Head of caudate nucleus (tissue), 42 donors: ENCODE data around the gene ARID5B.
"Not testable (repeated sequence)": the region's sequence is repeated elsewhere in the genome, so short reads cannot be mapped to it uniquely, and the experiment has no call there.

Experiments used
- DNase-seq, 42 donors: peaks; one replicate each; pipeline versions ENCODE4 v3.0.0 to v3.0.0-alpha.2; 2020 to 2021; ENCODE audit warnings: mixed read lengths in 7 of 42
- intact Hi-C: fragments of 100-400 bp; cut with DNase I; formaldehyde crosslinking; loops from one replicate; pipeline ENCODE4 v1.15.0; 2022

ARID5B gene

GRCh38 chr10:61973169-61973568 is 71.7 kb downstream of the ARID5B start:
- intact Hi-C loops = no loop called here
- DNase-seq = no peak

- DNase-seq = no peak
- intact Hi-C loops = no loop called here
Observed at GRCh38 chr10:61973906-61974305, 72.4 kb downstream of the ARID5B start.

DNA sequence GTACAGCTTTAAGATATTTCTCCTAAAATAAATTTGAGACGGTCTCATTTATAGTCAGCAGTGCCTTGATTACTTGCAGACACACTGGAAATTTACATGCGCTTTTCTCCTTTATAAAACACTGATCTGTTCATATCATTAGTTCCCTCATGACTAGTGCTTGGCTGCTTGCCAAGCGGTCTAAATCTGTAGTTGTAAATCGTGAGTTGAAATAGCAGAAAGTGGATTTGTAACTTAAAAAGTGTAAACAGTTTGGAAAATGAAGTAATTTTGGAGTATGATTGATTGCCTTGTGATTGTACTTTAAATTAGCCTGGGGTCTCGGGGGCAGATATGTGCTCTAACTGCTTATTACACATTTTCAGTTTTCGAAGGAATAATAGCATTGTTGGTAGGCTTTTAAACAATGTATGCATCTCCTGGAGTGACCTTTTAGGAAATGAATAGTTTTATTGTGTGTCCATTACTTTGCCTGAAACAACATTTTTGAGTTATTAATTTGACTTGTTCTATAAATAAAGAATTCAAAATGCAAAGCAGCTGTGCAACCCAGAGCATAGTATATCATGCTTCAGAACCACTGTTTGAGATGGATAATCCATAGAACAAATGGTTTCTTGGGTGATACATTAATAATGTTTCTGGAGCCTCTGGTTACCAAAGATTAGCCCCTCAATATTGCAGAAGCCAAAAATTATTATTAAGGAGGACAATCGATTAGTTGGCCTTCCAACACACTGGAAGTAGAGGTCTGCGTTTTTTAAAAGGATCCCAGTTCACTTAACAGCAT is 73.3 kb downstream of the ARID5B start:
- peak in 38 of 42 donors; percentile 7 to 84 (median 54) for DNase-seq
- intact Hi-C loops = no loop called here

- no peak for DNase-seq
- intact Hi-C loops = no loop called here
Observed at GRCh38 chr10:61975391-61975932, 74.0 kb downstream of the ARID5B start.

DNA sequence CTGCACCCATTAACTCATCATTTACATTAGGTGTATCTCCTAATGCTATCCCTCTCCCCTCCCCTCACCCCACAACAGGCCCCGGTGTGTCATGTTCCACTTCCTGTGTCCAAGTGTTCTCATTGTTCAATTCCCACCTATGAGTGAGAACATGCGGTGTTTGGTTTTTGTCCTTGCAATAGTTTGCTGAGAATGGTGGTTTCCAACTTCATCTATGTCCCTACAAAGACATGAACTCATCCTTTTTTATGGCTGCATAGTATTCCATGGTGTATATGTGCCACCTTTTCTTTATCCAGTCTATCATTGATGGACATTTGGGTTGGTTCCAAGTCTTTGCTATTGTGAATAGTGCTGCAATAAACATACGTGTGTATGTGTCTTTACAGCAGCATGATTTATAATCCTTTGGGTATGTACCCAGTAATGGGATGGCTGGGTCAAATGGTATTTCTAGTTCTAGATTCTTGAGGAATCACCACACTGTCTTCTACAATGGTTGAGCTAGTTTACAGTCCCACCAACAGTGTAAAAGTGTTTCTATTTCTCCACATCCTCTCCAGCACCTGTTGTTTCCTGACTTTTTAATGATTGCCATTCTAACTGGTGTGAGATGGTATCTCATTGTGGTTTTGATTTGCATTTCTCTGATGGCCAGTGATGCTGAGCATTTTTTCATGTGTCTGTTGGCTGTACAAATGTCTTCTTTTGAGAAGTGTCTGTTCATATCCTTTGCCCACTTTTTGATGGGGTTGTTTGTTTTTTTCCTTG is 75.6 kb downstream of the ARID5B start:
- DNase-seq, intact Hi-C loops: not testable (repeated sequence)

- DNase-seq = peak in 19 of 42 donors; percentile 2 to 47 (median 22)
Observed at GRCh38 chr10:61978965-61979364, 77.5 kb downstream of the ARID5B start.

GRCh38 chr10:61981460-61981859 is 80.0 kb downstream of the ARID5B start:
- intact Hi-C loops = no loop called here
- DNase-seq = no peak

More at GRCh38 chr10:61978965-61979364, 77.5 kb downstream of the ARID5B start:
- intact Hi-C loops = no loop called here

- intact Hi-C loops = no loop called here
- DNase-seq = no peak
Observed at GRCh38 chr10:61983255-61983654, 81.8 kb downstream of the ARID5B start.

GRCh38 chr10:61984803-61985418 is 83.4 kb downstream of the ARID5B start:
- DNase-seq = no peak
- intact Hi-C loops = no loop called here

- intact Hi-C loops = no loop called here
- no peak for DNase-seq
Observed at GRCh38 chr10:61985715-61986114, 84.2 kb downstream of the ARID5B start.

GRCh38 chr10:61986382-61986781 is 84.9 kb downstream of the ARID5B start:
- intact Hi-C loops = no loop called here
- no peak for DNase-seq

DNA sequence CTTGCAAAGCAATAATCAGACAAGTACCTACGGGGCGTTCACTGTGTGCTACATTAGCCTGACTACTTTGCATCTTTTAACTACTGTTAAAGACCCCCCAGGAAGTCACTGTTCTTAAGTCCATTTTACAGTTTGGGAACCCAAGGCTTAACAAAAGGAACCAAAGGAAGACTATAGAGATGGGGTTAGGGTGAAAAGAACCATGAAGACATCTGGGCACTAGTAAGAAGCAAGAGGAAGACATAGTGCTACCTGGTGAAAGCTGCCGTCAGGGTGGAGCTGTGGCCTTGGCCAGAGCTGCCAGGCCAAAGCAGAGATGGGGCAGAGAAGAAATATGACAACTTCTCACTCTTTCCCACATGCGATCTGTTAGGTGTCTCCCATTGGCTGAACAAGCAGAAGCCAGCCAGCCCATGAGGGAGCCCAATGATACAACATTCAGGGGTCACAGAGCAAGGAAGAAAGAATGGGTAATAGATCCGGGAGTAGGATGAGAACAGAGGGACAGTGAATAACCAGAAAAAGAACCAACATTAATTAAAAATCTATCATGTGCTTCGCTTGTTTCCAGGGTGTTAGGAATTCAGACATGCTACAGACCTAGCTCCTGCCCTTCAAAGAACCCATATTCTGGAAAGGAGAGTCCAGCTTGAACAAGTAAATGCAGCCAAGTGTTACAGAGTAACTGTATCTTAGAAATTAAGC is 85.4 kb downstream of the ARID5B start:
- intact Hi-C loops = no loop called here
- DNase-seq = no peak

- intact Hi-C loops = no loop called here
- no peak for DNase-seq
Observed at GRCh38 chr10:61987537-61987936, 86.0 kb downstream of the ARID5B start.

GRCh38 chr10:61987951-61988379 is 86.5 kb downstream of the ARID5B start:
- no peak for DNase-seq
- intact Hi-C loops = no loop called here

GRCh38 chr10:61989995-61990760 is 88.7 kb downstream of the ARID5B start:
- intact Hi-C loops = no loop called here
- DNase-seq = no peak

DNA sequence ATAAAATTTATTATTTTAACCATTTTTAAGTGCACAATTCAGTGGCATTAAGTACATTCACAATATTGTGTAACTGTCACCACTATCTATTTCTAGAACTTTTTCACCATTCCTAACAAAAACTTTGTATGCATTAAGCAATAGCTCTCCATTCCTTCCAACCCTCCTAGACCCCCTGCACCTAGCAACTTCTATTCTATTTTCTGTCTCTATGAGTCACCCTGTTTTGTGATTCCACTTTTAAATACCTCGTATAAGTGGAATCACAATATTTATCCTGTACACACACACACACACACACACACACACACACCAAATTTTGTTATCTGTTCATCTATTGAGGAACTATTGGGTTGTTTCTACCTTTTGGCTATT is 89.2 kb downstream of the ARID5B start:
- no peak for DNase-seq

GRCh38 chr10:61991166-61991565 is 89.7 kb downstream of the ARID5B start:
- intact Hi-C loops = no loop called here
- DNase-seq = no peak

More for the DNA sequence above, 89.2 kb downstream of the ARID5B start:
- intact Hi-C loops = no loop called here

DNA sequence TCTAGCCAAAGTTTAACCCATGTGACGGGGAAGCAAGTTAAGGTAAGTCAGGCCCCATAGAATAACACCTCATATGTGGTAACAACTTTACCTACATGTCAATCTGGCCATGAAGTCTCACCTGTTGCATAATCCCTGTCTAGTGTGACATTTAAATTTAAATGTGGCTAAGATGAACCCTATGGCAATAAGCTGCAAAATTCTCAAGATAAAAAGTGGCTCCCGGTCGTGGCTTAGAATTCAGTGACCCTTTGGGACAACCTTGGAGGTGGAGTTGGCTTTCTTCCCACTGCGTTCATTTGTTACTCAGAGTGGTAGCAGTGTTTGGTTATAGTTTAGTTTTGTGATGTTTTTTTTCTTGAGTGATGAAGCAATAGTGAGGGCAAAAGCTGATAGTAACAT is 90.6 kb downstream of the ARID5B start:
- no peak for DNase-seq
- intact Hi-C loops = no loop called here
